HK-2 (cell line): ENCODE data around the gene CAMK1D.
"Not testable (repeated sequence)": the region's sequence is repeated elsewhere in the genome, so short reads cannot be mapped to it uniquely, and the experiment has no call there.

Experiments used
- DNase-seq: peaks from one replicate; pipeline ENCODE4 v3.0.0-alpha.2; 2018; ENCODE audit not compliant: unreplicated experiment

CAMK1D gene

DNA sequence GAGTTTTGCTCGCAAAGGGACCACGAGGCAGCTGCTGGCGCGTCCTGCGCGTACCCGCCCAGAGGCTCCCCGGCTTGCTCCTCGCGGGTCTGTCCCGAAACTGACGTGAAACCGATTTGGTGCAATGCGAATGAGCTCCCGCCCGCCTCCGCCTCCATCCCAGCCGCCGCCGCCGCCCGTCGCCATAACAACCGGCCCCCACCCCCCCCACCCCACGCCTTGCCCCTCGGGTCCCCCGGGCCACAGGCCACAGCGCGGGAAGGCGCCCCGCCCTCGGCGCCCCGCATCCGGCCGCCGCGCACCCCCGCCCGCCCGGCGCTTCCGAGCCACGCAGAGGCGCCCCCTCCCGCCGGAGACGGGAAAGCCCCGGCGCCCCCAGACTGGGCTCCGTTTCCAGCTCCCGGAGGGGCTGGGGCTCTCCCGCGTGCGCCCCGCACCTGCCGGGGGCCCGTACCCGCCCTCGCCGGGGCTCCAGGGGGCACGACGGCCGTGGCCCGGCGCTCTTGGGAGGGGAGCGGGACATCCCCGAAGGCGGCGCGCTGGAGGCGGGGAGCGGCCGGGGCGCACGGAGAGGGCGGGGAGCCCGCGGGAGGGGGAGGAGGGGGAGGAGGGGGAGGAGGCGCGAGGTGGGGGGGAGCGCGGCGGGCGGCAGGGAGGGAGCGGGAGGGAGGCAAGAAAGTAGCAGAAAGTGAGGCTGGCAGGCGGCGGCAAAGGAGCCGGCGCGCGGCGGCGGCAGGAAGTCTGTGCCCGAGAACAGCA, at the start of gene CAMK1D:
Gene CAMK1D (plus strand): TSS at position 678 of the 759 bp plus-strand sequence.
- peak; percentile 43 for DNase-seq

DNA sequence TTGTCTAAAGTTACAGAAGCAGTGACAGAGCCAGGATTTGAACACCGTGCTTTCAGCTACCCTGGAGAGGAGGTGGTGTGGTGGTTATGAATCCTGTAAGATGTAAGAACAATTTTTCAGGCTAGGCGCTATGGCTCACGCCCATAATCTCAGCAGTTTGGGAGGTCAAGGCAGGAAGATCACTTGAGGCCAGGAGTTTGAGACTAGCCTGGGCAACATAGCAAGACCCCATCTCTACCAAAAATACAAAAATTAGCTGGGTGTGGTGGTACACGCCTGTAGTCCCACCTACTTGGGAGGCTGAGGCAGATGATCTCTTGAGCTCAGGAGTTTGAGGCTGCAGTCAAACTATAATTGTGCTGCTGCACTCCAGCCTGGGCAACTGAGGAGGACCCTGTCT, 48.3 kb upstream of the CAMK1D start:
- not testable (repeated sequence) for DNase-seq

DNA sequence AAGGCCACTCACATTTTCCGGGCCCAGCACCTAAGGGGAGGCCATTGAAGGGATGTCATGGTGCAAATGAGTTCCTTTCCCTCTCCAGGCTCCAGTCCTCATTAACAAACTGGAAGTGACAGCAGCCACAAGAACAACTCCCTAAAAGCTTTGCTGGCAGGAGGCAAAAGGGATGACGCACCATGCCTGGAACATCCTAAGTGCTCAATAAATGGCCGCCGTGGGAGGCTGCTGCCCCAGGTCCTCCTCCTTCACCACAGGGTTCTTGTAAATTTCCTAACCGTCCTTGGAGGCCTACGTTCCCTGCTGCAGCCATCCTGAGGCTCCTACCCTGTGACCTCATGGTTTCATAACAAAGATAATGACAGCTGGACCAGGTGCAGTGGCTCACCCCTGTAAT, 41.3 kb upstream of the CAMK1D start:
- no peak for DNase-seq

DNA sequence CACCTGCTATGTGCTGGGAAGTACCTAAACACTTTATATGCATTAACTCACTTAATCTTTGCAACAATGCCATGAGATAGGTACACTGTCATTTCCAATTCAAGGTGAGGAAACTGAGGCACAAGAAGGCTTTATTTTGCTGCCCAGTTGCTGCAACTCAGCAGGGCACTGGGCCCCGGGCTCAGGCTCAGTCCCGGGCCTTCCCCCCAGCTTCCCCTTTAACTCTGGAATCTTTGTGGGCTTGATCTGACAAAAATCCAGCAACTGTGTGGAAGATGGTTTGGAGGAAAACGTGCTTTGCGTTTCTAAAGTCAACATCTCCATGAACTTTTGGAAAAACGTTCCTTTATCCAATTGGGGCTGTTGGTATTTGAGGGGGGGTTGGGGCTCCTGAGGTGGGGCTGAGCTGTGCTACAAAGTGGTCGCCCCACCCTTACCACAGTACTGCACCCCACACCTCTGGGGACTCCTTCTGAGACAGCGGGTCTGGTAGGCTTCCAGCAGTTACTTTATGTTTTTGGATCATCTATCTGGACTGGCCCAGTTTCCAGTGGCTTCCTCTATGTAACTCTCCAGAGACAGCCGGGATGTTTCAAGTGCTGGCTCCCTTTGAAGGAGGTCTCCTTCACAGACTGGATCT, 40.5 kb upstream of the CAMK1D start:
- no peak for DNase-seq

DNA sequence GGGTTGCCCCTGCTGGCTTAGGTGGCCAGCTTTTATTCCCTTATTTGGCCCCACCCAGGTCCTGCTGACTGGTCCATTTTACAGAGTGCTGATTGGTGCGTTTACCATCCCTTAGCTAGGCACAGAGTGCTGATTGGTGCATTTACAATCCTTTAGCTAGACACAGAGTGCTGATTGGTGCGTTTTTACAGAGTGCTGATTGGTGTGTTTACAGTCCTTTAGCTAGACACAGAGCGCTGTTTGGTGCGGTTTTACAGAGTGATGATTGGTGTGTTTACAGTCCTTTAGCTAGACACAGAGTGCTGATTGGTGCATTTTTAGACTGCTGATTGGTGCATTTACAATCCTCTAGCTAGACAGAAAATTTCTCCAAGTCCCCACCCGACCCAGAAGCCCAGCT, 39.6 kb upstream of the CAMK1D start:
- DNase-seq, result not testable (repeated sequence)

DNA sequence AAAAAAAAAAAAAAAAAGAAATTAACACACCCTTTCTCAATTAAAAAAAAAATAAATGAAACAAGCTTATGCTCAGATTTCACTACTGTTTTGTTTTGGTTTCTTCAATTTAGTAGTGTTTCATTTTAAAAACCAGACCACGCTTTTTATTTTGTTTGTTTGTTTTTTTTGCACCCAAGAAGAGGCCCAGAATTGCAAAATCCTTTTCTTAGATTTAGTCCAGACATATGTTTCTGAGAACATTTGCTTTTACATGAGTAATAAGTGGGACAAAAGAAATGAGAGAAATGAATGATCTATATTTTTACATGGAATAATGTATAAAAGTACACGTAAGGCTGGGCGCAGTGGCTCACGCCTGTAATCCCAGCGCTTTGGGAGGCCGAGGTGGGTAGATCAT, 34.5 kb upstream of the CAMK1D start:
- DNase-seq, result no peak

DNA sequence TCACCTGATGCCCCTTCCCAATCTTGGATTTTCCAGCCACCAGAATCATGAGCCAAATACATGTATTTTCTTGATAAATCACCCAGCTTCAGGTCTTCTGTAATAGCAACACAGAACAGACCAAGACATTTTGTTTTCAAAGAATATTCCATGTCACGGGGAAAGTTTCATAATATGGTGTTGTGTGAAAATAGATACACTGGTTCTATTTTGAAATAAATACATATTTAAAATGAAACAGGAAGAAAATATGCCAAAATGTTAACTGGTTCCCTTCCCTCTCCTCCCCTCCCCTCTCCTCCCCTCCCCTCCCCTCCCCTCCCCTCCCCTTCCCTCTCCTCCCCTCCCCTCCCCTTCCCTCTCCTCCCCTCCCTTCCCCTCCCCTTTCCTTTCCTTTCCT, 30.3 kb upstream of the CAMK1D start:
- no peak for DNase-seq

DNA sequence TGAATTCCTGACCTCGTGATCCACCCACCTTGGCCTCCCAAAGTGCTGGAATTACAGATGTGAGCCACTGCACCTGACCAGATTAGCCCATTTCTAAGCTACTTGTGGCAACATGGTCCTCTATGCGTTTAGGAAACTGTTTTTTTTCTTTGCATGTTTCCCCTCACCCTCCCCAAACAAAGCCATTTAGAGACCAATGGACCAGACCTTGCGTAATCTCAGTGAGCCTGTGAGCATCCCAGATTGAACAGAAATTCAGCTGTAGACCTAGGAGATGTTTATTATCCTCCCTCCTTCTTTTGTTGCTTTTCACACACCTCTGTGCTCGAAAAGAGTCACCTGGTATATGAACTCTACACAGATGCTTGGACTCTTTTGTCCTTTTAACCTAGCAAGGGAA, 28.5 kb upstream of the CAMK1D start:
- DNase-seq, result no peak

DNA sequence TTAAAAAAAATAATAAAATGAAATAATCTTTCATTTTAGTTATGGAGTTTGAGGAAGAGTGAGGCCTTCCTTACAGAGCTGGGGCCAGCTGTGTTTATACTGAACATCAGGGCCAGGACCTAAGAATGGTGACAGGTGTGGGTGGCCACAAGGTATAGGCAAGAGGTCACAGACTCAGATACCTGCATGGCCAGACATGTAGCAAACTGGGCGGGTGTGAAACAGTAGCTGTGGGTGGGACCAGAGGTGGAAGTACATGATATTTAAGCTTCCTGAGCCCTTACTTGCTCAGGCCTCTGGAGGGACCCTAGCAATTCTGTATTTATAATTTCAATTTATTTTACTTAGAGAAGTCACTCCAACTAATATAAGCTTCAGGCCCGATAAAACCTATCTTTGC, 27.7 kb upstream of the CAMK1D start:
- DNase-seq, result no peak

DNA sequence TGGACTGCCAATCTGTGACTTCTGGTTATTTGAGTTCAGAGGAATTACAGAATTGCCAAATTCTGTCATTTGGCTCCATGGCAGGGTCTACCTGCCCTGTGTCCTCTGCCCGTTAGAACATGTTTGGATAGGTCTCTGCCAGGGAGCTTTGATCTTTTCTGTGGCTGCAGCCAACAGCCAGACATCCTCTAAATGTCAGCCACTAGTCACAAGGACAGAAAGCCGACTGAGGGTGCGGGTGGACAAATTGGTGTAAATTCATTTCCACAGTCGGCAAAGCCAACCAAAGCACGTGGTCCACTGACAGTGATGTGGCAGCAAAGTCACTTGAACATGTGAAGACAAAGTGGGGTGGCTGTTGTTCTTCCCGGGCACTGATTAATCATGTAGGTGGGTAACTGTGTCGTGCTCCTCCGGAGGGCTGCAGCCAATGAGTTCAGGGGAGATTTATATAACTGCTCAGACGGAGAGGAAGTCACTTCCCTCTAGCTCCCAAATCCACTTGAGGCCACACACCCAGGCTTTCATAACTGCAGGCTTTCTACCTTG, 26.7 kb upstream of the CAMK1D start:
- no peak for DNase-seq

DNA sequence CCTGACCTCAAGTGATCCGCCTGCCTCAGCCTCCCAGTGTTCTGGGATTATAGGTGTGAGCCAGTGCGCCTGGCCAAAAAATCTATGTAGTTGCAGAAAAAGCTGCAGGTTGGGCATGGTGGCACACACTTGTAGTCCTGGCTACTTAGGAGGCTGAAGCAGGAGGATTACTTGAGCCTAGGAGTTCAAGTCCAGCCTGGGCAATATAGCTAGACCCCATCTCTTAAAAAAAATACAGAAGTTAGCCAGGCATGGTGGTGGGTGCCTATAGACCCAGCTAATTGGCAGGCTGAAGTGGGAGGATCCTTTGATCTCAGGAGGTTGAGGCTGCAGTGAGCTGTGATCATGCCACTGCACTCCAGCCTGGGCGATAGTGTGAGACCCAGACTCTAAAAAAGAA, 24.8 kb upstream of the CAMK1D start:
- no peak for DNase-seq

DNA sequence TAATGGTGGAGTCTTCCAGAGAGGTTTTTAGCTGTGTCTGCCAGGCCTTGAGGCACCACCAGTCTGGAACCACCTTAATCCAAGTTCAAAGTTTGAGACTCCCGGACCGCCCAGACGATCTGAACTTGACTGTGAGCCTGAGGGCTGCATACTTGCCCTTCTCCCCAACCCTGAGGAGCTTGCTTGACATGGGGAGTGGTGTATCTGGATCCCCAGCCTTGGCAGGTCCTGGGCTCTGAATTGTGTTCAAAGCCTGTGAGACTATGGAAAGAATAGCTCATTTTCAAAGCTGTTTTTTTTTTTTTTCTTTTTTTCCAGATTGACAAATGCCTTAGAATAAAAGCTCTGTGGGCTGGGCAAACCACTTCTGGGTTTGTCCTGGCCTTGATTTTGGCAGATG, 22.3 kb upstream of the CAMK1D start:
- DNase-seq, result no peak

DNA sequence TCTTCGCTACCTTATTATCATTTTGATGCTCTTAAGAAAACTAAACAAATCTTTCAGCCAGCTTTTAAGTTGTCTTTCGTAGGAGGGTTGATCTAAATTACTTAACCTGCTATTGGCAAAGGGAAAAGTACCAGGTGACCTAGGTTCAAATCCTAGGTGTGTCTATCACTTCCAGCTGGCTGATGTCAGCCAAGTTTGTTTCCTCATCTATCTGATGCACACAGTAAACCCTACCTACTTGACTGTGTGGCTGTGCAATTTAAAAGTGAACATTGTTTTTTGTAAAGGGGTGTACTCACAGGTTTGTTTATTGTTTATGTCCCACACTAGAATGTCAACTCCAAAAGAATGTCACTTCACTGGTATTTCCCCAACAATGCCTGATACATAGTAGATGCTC, 21.9 kb upstream of the CAMK1D start:
- no peak for DNase-seq

DNA sequence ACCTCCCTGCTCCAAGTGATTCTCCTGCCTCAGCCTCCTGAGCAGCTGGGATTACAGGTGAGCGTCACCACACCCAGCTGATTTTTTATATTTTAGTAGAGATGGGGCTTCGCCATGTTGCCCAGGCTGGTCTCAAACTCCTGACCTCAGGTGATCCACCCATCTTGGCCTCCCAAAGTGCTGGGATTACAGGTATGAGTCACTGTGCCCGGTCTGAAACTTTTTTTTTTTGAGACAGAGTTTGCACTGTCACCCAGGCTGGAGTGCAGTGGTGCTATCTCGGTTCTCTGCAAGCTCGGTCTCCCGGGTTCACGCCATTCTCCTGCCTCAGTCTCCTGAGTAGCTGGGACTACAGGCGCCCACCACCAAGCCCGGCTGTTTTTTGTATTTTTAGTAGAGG, 21.0 kb upstream of the CAMK1D start:
- DNase-seq, result not testable (repeated sequence)

DNA sequence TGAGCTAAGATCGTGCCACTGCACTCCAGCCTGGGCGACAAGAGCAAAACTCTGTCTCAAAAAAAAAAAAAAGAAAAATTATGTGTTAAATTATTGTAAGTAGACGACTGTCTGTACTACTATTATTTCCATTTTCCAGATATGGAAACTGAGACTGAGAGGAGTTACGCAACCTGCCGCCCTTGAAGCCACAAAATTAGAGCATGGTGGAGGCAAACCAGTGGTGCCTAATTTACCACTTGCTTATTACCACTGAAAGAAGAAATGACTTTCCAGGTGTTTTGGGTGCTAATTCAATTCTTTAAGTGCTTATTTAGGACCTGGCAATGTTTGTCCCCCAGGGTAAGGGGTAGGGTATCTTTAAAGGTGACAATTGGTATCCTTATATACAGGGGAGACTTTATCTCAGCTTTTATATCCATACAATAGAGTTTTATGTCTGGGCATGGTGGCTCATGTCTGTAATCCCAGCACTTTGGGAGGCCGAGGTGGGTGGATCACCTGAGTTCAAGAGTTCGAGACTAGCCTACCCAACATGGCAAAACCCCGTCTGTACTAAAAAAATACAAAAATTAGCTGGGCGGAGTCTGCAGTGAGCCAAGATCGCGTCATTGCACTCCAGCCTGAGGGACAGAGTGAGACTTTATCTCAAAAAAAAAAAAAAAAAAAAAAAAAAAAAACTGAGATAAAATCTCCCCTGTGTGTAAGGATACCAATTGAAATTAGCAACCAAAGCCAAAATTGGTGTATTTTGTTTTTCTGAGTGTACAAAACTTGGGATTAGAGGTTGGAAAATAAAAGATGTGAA, 16.6 kb upstream of the CAMK1D start:
- no peak for DNase-seq

DNA sequence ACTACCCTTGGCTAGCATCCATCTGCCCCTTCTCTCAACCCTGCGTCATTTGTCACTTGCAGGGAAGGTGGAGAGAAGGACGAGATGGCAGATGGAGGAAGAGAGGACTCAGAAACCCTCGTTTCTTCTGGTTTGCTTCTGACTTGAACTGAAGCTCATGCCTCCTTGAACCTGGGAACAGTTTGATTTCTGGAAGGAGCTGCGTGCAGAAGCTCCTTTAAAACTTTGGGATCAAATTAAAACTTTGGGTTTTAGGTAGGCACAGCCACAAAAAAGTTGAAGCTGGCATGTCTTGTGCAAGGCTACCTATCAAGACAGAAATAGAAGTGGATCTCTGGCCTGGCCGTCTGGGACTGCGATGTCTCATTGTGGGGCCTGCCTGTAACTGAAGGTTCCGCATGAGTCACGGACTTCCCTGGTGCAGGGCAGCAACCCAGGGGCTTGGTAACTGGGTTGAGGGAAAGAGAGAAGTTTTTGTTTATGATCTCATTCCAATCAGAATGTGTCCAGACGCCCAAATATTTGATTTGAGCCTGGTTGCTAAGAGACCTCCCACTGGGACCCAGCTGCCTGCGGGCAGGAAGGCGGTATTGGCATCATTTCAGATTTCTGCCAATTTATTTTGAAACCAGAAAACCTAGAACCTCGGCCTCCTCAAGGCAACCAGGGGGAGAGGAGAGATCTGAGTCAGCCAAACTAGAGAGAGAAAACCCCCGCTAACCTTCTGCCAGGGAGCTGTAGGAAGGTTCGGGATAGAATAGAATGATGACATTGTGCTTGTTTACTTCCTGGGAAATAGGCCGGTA, 15.8 kb upstream of the CAMK1D start:
- DNase-seq, result peak; percentile 61

DNA sequence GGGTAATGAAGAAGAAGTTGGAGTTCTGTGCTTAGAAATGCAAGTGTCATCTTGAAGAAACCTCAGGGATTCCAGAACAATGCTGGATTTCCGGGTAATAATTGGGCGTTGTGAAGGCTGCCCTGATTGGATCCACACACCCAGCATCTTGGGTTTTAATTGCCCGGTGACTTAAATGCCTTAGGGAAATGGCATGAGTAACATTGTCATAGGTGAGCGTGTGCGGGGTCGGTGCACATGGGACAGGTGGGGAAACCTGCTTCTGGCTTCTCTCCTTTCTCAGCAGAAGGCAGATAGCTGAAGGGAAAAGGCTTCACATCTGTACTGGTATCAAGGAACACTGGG, 15.2 kb upstream of the CAMK1D start:
- no peak for DNase-seq

DNA sequence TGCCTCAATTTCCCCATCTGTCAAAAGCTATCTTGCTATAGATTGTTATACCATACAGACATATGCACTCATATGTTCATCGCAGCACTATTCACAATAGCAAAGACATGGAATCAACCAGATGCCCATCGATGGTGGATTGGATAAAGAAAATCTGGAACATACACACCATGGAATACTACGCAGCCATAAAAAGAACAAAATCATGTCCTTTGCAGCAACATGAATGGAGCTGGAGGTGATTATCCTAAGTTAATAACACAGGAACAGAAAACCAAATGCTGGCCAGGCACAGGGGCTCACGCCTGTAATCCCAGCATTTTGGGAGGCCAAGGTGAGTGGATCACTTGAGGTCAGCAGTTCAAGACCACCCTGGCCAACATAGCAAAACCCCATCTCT, 14.2 kb upstream of the CAMK1D start:
- DNase-seq, result not testable (repeated sequence)

DNA sequence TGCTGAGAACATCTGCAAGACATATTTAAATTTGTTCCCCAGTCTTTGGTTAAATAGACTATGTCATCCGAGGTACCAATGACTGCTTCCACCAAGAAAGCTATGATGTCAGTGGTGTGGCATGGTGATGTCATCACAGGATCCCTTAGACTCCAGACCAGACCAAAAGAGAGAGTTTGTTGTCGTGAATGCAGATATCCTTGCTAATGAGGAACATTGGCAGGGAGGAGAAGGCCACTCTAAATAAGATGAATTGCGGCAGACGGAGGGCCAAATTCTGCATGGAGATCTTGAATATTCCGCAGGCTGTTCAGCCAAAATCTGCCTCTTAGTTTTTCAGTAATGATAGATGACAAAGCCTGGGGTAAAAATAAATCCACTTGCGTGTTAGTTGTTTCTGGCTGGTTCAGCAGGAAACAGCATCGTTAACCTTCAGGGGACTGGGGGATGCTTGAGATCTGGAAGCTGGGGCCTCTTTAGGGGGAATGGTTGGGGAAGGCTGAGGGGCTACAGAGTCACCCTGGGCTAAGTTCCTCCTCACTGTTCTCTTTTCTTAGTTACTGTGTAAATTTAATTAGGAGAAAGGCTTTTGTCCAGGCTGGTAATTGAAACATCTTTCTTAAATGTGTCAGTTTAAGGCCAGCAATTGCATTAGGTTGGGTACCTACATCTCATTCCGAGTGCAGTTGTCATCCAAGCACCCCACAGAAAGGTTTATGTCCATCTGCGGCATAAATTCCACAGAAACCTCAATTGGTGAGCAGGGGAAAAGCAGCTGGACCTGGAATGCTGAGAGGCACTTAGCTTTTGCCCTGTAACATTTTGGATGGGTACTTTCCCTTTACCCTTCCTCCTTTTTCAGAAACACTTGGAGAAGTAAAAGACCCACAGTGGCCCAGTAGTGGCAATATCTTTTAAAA, 11.6 kb upstream of the CAMK1D start:
- DNase-seq, result no peak

DNA sequence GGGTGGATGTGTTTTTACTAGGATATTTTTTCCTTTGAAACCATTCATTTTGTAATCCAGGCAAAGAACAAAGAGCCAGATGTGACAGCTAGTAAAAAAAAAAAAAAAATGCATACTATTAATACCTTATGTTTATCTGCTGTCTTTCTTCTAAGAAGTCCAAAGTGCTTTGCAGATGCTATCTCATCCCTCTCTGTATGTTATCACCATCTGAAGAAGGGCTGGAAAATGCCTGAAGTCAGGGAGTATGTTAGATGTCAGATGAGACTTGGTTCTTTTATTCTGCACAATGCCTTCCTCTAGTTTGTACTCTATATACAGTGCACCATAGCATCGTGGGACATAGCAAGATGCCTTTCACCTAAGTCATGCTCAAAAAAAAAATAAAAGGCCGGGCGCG, 10.4 kb upstream of the CAMK1D start:
- no peak for DNase-seq

DNA sequence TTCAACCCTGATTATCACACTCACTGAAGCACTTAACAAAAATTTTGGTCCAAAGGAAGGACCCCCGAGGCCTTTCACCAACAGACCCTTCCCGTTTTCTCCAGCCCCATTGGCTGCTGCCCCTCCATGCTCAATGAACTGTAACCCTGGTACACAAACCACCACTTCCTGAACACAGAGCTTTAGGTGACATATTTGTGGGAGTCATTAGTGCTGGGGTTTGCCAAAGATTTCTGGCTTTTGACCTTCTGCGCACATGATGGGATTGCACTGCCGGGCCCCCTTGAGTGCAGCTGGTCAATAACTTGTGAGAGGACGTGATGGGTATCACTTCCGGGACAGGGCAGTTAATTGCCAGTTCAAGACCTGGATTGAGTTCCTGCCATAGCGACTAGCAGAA, 9.0 kb upstream of the CAMK1D start:
- no peak for DNase-seq
